HG02938 (cell line): ENCODE results near the gene RIMBP2.

ENCODE experiments used
- ATAC-seq: cut with Tn5 transposase; IDR thresholded peaks from one replicate; pipeline ENCODE4 v1.9.1; 2021; ENCODE audit warnings: mild to moderate bottlenecking, moderate library complexity; ENCODE audit not compliant: unreplicated experiment

The RIMBP2 gene

DNA sequence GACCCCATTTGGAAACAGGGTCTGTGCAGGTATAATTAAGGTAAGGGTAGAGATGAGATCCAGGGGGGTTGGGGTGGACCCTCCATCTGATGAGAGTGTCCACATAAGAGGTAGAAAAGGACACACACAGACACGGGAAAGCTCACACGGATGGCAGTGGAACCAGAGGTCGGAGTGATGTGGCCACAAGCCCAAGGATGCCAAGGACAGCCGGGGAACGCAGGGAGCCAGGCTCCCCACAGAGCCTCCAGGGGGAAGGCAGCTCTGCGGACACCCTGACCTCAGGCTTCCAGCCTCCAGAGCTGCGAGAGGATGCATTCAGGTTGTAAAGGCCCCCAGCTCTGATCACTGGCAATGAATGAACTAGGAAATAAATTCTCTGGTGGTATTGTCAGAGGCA is 33.0 kb downstream of the RIMBP2 start:
- ATAC-seq, result no peak

DNA sequence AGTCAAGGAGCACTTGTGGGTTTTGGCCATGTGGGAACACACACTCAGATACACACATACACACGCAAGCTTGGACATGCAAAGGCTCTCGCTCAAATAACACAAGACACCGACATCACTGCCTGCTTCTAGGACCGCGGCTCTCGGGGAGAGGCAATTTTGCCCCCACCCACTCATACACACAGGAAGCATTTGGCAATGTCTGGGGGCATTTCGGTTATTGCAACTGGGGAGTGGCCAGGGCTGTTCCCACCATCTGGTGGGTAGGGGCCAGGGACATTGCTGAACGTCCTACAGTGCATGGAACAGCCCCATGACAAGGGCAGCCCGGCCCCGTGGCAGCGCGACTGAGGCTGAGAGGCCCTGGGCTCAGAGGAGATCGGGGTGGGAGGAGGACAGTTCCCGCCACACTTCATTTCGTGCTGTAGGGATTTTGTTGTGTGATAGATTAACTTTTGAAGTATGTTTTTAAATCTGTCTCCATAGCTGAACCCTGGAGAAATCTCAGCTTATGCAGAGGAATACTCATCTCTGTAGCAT is 35.6 kb downstream of the RIMBP2 start:
- no peak for ATAC-seq

DNA sequence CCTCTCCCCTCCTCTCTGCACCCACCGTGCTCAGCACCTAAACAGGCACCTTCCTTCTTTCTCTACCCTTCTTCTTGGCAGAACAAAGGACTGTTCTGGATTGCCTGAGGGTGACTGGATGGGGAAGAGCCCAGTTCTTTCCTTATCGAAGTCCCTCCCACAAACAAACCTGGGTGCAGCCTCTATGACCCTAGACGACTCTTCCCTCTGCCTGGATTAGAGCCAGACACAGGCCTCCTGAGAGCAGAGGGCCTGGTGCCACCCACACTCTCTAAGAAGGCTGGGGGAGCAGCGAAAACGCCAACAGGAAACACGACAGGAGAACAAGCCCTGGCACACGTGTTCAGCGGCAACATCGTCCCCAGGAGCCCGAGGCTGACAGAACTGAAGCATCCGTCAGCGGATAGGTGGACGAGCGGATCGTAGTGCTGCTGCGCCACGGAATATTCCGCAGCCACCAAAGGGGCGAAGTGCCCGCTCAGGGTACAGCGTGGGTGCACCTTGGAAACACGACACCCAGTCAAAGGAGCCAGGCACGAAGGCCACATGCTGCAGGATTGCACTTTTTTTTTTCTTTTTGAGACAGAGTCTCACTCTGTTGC is 38.0 kb downstream of the RIMBP2 start:
- ATAC-seq, result no peak

DNA sequence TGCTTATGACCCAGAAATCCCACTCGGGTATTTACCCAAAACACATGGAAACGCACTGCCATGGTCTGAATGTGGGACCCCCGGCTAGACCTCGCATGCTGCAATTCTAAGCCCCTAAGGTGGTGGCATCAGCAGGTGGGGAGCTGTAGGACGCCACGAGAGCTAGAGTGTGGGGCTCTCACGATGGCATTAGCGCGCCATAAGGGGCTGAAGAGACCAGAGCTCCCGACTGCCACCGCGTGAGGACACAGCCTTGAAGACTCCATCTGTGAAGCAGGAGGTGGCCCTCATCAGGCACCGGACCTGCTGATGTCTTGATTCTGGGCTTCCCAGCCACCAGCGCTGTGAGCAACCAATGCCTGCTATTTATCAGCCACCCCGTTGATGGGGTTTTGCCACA is 40.3 kb downstream of the RIMBP2 start:
- ATAC-seq, result no peak

DNA sequence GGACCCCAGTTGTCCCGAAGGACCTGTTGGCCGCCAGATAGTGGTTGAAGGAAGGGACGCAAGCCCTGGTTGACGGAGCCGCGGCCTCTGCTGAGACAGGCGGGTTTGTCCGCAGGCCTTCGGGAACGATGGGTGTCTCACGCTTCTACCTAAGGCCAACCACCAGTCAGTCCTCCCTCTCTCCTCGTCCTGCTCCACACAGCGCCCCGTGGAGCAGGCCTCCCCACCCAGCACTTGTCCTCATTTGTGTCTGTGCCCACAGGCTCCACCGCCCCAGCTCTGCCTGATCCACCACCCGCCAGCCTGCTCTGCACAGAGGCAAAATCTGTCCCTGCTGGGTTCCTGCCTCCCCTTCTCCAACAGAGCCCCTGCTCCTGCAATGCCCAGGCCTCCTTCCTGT is 41.0 kb downstream of the RIMBP2 start:
- no peak for ATAC-seq

DNA sequence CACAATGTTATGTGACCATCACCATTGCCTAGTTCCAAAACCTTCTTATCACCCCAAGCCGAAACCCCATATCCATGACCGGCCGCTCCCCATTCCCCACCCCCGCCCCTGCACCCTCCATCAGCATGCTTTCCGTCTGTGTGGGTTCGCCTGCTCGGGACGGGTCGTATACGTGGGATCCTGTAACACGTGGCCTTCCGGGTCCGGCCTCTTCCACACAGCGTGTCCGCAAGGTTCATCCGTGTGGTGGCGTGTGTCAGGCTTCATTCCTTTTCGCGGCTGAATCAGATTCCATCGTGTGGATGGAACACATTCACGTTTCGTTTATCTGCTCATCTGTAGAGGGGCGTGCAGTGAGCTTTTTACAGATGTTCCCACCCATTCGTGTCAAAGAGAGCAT is 41.4 kb downstream of the RIMBP2 start:
- no peak for ATAC-seq

DNA sequence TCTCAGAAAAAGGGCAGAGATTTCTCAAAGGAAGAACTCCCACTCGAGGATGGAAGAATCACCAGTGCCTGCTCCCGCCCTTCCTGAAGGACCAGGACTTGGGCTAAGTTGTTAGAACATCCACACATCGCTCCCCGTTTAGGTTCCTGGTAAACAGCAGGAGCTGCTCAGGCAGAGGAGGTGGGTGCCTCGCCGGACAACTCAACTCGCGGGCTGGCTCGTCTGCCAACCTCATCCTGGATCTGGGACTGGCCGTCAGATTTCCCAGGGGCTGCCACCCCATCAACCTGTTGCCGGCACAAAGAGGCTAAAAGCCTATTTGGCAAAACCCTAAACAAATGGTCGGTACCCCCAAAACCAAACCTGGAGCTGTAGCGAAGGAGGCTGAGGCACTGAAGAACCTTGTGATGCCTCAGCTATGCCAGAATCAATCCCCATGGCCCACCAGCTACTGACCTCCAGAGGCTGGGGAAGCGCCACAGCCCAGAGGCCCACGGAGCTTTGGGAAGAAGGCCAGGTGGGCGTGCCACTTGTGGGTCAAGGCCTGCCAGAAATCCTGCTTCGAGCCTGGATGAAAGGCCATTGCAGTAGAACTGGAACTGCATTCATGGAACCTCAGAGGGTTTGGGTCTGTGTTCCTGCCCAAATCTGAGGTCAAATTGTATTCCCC is 42.9 kb downstream of the RIMBP2 start:
- no peak for ATAC-seq

DNA sequence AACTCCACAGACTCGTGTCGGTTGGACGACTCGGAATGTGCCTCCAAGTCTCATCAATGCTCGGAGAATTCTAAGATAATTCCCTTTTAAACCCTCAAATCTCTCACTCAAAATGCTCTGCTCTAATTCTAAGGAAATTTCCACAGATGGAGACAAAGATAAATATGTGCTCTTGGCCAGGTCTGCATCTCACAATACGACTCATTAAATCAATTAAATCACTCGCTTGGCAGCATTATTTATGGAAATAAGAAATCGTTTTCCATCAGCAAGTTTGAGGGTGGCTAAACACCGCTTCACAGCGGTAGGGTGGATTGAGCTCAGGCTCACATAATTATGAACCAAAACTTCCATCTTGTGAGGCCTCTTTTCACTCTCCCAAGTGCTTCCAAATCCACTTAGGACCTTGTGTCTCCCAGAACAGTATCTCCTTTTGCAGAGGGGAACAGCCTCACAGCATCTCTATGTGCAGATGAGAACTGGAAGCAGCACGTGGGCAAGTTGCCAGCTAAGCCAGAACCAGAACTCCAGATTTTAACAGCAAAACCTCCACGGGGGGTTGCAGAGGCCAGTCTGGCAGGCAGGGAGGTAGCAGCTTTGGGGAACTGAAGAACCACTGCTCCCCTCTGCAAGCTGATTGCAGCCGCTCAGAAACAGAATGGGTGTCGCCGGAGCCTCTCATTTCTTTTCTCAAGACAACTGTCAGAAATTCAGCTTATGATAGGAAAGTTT is 43.8 kb downstream of the RIMBP2 start:
- no peak for ATAC-seq

DNA sequence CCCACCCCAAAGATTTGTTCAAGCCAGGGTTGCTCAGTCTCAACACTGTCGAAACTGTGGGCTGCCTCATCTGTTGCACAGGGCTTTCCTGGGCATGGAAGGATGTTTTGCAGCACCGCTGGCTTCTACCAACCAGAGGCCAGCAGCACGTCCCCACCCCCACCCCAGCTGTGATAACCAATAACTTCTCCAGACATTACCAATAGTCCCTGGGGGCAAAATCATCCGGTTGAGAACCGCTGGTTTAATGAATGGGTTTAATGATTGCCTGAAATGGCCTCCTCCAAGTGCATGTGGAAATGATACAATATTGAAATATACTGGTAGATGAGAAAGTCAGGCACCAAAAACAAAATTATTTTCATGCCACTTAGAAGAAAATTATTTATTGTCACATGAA is 44.5 kb downstream of the RIMBP2 start:
- no peak for ATAC-seq

DNA sequence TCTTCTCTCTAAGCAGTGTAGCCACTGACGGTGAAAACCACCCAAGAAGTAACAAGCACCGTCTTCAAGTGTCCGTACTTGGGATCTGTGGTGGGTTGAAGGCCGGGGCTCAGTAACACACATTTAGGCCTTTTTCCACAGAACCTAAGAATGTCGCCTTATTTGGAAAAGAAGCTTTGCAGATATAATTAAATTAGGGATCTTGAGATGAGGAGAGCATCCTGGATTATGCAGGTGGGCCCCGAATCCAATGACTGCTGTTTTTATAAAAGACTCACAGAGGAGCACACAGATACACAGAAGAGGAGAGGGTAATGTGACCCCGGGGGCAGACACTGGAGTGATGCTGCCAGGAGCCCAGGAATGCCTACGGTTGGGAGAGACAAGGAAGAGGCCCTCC is 46.3 kb downstream of the RIMBP2 start:
- no peak for ATAC-seq

DNA sequence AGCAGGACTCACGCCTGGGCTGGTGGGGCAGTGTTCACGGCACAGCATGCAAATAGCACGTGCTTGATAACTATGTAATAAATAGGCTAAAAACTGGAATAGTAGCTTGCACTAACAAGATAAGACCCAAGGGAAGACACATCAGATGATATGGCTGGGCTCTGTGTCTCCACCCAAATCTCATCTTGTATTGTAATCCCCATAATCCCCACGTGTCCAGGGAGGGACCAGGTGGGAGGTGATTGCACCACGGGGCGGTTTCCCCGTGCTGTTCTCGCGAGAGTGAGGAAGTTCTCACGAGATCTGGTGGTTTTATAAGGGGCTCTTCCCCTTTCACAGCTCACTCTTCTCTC is 46.9 kb downstream of the RIMBP2 start:
- ATAC-seq, result no peak

DNA sequence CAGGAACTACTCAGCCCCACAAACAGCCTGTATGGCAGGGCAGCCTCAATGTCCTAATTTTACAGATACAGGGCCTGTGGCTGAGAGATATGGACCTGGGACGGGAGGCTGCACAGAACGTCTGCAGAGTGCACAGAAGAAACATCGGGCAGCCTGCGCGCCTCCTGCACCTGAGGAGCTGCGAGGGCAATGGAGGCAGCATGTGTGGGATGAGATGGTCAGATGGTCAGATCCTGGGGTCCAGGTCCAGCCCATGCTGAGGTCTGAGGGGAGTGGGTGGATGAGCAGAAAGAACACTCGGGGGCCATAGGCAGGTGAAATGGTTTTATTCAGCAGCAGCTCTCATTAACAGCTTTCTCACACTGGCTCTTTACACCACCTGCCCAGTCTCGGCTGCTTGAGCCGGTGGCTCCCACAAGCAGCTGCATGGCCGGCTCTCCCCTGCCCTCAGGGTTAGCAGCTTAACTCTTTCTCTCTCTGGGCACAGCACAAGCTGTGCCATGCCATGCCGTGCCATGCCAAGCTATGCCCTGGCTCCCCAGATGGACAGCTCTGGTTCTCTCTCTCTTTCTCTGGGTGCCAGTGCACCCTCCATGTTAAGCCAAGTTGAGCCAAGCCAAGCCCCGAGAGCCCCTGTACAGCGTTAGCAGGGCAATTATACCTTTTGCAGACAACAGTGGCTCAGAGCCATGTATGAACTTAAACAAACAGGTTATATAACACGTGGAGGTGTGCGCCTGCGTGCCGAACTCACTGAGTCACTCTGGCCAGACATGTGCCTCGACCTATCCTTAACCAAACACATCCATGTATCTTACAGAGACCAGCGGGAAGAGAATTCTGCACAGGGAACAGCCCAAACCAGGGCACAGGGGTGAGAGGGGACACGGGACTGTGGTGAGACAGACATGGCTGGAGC is 47.6 kb downstream of the RIMBP2 start:
- no peak for ATAC-seq

DNA sequence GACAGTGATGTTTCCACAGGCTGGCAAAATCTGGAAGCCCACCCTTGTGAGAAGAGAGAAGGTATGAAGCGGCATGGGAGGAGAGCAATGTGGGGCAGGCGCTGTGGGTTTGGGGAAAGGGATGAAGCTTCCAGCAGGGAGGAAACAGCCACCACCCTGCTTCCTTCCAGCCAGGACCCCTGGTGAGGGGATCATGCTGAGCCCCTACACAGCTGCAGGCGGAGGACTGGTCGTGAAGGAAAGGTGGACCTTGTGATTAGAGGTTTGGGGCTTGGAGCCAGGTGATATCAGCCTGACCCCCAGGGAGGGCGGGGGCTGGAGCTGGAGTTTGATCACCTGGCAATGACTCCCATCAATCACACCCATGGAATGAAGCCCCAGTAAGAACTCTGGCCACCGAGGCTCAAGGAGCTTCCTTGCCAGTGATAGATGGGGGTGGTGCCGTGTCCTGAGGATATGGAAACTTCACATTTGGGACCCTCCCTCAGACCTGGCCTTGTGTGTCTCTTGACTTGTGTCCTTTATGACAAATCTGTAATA is 48.6 kb downstream of the RIMBP2 start:
- no peak for ATAC-seq

DNA sequence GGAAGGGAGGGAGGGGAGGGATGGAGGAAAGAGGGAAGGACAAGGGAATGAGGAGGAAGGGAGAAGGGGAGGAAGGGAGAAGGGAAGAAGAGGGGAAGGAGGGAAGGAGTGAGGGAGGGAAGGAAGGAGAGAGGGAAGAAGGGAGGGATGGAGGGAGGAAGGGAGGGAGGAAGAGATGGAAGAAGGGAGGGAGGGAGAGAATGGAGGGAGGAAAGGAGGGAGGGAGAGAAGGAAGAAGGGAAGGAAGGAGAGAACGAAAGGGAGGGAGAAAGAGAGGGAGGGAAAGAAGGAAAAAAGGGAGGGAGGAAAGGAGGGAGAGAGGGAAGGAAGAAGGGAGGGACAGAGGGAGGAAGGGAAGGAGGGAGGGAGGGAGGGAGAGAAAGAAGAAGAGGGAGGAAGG is 49.5 kb downstream of the RIMBP2 start:
- no peak for ATAC-seq

DNA sequence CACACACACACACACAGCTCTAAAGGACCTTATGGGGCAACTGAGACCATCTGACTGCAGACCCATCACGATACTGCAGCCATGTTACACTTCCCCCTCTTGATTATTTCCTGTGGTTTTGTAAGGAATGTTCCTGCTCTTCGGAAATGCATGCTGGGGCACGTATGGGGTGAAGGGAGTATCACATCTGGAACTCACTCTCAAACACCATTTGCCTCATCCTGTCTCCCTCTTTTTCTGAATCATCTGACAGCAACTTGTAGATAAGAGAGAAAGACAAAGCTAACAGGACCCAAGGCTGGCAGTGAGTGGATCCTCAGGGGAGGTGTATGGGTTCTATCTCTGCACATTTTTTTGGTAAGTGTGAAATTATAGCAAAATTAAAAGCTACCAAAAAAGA is 50.3 kb downstream of the RIMBP2 start:
- no peak for ATAC-seq

DNA sequence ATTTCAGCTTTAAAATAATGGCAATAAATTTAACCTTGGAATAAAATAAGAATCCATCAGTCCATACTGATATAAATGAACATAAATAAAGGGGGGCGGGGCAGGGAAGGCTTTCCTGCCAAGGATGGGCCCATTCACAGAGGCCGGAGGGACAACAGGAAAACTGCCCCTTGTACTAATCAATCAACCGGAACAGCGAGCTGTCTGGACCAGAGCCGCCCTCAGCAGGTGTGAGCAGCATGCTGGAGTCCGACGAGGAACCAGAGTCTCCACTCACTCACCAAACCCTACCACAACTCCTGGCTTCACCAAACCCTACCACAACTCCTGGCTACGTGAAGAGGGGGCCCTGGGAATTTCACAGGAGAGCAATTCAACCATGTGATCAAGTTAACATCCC is 51.3 kb downstream of the RIMBP2 start:
- no peak for ATAC-seq

DNA sequence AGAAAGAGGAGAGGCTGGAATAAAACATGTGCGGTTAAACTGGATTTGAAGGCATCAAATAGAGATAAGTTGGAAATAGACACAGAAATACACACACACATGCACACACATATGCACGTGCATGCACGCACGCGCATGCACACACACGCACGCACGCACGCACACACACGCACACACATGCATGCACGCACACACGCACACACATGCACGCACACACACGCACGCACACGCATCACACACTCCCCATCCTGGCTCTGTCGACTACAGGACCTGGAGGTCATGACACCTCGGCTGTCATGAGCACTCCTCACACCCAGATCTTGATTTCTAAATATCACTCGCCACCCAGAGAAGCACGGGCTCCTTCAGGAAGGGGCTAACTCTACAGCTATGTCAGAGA is 51.8 kb downstream of the RIMBP2 start:
- no peak for ATAC-seq

DNA sequence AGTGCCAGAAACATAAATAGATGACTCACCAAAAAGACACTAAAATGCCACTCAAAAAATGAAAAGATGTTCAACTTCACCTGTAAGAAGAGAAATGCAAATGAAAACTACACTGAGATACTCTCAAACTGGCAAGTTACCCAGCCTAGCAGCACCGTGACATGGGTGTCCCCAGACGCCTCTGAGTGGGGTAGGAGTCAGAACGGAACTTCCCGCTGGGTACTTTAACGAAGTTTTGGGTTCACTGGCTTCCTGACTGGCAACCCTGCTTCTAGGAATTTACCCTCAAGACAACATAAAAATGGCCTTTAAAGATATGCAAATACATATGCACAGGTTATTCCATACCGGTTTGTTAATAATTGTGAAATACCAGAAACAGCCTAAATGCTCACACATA is 52.6 kb downstream of the RIMBP2 start:
- ATAC-seq, result no peak

DNA sequence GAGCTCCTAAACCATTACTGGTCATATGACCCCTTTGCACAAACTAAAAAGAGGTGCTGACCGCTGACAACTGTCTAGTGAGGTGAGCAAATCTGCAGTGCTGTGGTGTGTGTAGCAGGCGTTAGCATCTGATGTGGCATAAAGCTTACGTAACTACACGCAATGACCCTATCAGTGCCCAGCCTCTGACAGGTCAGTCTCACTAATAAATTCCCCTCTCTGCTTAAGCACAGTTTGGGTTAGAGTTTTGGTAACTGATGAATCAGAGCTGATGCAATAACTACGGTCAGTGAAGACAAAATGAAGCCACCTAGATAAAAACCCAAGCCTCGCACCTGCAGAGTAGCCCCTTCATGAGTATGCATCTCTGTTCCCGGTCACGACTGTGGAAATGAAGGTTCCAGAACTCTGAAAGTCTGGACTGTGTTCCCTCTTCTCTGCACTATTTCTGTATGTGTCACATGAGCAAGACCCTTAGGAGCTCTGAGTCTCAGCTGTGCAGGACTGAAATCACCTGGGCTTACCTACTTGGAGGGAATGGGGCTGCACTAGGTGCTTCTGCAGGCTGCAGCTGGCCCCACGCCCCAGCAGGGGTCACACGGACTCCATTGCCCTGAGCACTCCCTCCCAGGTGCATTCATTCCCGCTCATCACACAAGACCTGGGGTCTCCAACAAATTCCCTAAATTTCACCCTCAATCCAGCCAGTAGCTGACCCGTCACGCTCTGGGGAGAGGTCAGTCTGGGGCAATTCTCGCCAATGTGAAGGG is 54.4 kb downstream of the RIMBP2 start:
- no peak for ATAC-seq

DNA sequence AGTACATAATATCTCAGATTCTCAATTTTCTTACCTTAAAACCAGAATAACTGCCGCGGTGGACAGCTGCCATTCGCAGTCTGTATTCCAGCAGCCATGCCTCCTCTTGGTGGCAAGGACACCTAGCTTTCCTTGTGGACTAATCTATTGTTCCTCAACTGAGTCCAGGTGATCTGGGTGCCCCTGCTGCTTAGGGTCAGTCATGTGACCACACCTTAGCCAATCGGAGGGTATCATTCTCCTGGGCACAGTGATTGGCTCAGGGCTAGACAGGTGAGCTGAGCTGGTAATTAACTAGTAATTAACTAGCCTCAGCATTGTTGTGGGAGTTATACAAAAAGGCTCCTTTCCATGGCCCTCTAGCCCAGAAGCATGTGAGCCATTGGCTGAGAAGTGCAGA is 55.0 kb downstream of the RIMBP2 start:
- ATAC-seq, result no peak
